DMS53 treated with DMSO at 0.1 percent for 48 hours (cell line): ENCODE results near the gene TRPM2.

Experiments
- DNase-seq: peaks from one replicate; lab custom pipeline; 2025; ENCODE audit not compliant: unreplicated experiment; lab: John Stamatoyannopoulos, UW

Gene TRPM2

GRCh38 chr21:44441581-44442265 lies 88.3 kb downstream of the TRPM2 start:
- DNase-seq: no peak

DNA sequence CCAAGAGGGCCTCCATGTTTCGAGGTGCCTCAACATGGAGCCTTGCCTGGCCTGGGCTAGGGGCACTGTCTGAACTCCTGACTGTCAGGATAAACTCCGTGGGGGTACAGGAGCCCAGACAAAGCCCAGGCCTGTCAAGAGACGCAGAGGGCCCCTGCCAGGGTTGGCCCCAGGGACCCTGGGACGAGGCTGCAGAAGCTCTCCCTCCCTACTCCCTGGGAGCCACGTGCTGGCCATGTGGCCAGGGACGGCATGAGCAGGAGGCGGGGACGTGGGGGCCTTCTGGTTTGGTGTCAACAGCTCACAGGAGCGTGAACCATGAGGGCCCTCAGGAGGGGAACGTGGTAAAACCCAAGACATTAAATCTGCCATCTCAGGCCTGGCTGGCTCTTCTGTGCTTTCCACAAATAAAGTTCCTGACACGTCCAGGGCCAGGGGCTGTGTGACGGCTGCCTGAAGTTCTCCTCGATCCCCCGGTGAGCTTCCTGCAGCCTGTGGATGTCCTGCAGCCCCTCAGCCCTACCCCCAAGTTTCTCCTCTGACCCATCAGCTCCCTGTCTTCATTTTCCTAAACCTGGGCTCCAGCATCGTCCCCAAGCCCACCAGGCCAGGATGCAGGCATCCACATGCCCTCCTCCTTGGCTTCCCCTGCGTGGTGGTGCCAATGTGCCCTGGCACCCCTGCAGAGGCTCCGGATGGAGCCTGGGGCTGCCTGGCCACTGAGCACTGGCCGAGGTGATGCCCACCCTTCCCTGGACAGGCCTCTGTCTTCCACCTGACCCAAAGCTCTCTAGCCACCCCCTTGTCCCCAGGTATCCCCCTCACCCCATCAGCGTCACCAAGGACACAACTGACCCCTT lies 89.1 kb downstream of the TRPM2 start:
- DNase-seq: no peak

- DNase-seq: no peak
Observed at GRCh38 chr21:44443291-44443890, 90.0 kb downstream of the TRPM2 start.

- DNase-seq: no peak
Observed at GRCh38 chr21:44443891-44444285, 90.5 kb downstream of the TRPM2 start.

DNA sequence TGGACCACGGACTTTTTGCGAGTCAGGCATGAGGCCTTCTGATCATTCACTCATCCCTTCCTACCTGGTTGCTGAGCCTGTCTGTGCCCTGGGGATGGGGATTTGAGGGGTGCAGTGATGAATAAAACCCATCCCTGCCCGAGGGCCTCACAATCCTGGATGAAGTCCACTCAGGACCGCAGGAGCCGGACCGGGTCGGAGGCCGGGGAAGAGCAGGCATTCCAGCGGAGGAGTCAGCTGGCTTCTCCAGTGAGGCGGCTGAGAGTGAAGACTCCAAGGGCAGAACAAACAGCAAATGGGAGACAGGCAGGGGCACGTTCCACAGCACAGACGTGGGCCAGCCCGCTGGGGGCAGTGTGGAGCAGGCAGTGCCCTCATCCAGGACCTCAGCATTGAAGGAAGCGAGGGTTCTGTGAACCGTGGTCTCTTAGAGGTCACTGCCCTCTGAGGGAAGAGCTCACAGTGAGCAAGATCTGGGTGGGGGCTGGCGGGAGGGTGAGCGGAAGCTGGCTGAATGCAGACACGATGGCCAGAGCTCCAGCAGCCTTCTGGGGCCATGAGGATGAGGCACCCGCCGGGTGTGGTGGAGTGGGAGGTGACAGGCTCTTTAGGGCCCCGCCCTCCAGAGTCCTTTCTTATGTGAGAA lies 91.0 kb downstream of the TRPM2 start:
- no peak for DNase-seq

GRCh38 chr21:44445145-44445812 lies 91.9 kb downstream of the TRPM2 start:
- DNase-seq: no peak

GRCh38 chr21:44448651-44449131 lies 95.3 kb downstream of the TRPM2 start:
- DNase-seq: no peak

DNA sequence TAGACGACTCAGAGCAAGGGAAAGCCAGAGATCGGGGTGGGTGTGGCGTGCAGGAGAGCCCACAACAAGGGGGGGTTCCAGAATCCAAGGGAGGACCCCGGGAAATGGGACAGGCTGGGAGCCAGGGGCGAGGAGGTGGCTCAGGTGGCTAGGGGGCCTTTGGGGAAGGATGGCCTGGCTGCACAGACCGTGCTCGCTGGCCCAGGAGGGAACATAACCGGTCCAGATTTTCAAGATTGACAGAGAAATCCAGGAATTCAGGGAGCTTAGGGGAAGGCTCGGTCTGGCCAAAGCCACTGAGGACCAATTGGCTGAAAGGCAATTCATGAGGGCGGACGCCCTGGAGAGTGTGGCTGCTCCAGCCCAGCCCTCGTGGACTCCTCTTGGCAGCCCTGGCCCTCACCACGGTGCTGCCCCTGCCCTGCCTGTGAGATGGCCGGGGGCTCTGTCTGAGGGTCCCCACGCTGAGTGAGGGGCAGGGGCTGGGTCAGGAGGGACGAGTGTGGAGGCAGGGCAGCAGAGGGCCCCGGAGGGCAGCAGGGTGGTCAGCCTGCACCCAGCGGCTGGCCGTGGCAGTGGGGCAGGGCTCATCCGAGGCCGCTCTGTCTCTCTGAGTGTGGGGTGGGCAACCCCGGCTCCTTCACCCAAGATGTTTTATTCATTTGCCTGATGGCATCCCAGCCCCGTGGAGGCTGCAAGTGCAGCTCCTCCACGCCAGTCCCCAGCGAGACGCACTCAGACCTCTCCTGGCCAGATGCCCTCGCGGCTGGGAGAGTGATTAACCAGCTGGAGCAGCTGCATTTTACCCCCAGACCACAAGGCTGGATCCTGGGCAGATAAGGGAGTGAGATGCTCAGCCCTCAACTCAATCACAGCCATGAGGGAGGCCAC lies 96.3 kb downstream of the TRPM2 start:
- no peak for DNase-seq

DNA sequence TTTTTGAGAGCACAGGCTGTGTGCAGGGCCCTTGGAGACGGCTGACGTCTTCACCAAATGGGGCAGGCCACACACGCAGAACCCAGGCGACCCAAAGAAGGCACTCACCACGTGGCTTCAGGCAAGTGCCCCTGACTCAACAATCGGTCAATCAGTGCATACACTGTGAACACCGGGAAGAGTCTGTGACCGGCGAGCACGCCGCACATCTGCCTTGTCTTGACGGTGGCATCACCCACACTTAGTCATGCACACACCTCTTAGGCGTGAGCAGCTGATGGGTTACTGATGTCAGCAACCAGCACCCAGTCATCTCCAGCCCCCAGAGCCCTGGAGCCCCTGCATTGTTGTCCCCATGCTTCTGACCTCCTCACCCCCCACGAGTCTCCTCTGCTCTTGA lies 97.0 kb downstream of the TRPM2 start:
- no peak for DNase-seq

GRCh38 chr21:44450999-44451398 lies 97.6 kb downstream of the TRPM2 start:
- DNase-seq: no peak

DNA sequence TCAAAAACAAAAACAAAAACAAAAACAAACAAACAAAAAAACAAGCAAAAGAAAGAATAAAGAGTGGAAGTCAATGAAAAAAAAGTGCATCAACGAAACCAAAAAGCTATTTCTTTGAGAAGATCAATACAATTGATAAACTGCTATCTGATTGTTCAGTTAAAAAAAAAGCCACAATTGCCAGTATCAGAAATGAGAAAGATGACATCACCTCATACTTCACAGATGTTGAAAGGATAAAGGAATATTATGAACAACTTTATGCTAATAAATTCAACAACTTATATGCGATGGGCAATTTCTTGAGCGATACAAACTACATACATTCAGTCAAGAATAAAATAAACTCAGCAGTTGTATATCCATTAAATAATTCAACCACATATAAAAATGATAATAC lies 99.7 kb downstream of the TRPM2 start:
- DNase-seq: no peak

DNA sequence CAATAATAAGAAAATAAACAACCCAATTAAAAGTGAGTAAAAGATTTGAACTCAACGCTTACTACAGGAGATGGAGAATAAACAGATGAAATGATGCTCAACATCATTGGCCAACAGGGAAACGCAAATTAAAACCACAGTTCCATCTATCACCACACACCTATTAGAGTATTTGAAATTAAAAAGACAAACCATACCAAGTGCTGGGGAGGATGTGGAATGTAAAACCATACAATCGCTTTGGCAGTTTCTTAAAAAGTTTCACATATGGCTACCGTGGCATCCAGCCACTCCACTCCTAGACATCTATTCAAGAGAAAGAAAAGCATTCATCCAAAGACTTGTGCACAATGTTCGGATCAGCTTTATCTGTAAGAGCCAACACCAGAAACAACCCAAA lies 100.6 kb downstream of the TRPM2 start:
- no peak for DNase-seq

- DNase-seq: no peak
Observed at GRCh38 chr21:44454747-44455523, 101.5 kb downstream of the TRPM2 start, which contains the start of gene LRRC3. TSS of gene LRRC3 (plus strand) at chr21:44455510. CDS start at chr21:44456645, 1,135 bp downstream.

- peak; percentile 14 for DNase-seq
Observed at GRCh38 chr21:44455524-44456213, 102.2 kb downstream of the TRPM2 start.

- no peak for DNase-seq
Observed at GRCh38 chr21:44456214-44456914, 102.9 kb downstream of the TRPM2 start.

DNA sequence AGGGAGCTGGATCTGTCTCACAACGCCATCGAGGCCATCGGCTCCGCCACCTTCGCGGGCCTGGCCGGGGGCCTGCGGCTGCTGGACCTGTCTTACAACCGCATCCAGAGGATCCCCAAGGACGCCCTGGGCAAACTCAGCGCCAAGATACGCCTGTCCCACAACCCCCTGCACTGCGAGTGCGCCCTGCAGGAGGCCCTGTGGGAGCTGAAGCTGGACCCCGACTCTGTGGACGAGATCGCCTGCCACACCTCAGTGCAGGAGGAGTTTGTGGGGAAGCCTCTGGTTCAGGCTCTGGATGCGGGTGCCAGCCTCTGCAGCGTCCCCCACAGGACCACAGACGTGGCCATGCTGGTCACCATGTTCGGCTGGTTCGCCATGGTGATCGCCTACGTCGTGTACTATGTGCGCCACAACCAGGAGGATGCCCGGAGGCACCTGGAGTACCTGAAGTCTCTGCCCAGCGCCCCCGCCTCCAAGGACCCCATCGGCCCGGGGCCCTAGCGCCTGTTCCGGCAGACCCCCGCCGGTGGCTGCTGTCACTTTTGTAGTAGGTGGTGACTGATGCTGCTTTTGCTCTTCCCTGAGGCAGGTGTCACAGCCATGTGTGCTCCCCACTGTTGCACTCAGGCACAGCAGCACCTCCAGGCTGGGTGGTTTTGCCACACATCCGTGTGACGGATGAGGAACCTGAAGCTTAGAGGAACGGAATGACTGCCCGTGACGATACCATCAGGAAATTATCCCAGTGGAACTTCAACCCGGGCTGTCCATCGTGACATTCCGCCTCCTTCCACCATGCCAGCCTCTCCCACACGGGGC lies 103.7 kb downstream of the TRPM2 start:
- no peak for DNase-seq
